GM18526 (cell line): ENCODE results near the gene AARS1.

Experiments used
- POLR2A ChIP-seq: IDR thresholded peaks from 3 replicates; pipeline ENCODE4 v1.6.1; 2011; ENCODE audit not compliant: insufficient read length; ENCODE audit errors: extremely low read depth

The AARS1 gene

GRCh38 chr16:70290949-70291519 lies 1.7 kb upstream of the AARS1 start:
- TF ChIP-seq POLR2A, result no peak

GRCh38 chr16:70276392-70276791 lies 12.9 kb downstream of the AARS1 start:
- no peak for TF ChIP-seq POLR2A

GRCh38 chr16:70271696-70272095 lies 17.6 kb downstream of the AARS1 start:
- TF ChIP-seq POLR2A, result no peak

DNA sequence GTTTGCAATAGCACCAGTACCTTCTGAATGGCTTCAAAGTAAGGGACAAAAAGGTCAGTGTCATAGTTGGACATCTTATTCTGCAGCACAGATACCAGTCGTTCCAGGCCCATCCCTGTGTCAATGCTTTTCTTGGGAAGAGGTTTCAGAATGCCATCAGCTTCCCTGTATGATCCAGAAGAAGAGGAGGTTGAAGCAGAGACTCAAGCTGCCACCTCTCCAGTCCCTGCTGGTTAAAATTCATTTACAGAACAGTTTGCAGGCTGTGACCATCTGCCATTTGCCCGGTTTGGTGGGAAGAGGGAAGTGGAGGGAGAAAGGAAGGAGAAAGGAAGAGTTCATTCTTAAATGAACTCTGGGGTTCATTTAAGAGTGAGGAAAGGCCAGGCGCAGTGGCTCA lies 19.1 kb downstream of the AARS1 start:
- TF ChIP-seq POLR2A, result no peak

GRCh38 chr16:70269471-70269870 lies 19.8 kb downstream of the AARS1 start:
- no peak for TF ChIP-seq POLR2A

- no peak for TF ChIP-seq POLR2A
These were observed 21.8 kb downstream of the AARS1 start for GRCh38 chr16:70267516-70267915.

- no peak for TF ChIP-seq POLR2A
These were observed 30.4 kb downstream of the AARS1 start for GRCh38 chr16:70258946-70259345.

- TF ChIP-seq POLR2A, result no peak
These were observed 31.2 kb downstream of the AARS1 start for GRCh38 chr16:70258065-70258464.

- no peak for TF ChIP-seq POLR2A
These were observed 31.9 kb downstream of the AARS1 start for GRCh38 chr16:70257391-70257790.

- no peak for TF ChIP-seq POLR2A
These were observed 33.7 kb downstream of the AARS1 start for GRCh38 chr16:70255574-70255973.

- no peak for TF ChIP-seq POLR2A
These were observed 34.4 kb downstream of the AARS1 start for GRCh38 chr16:70254965-70255286.

DNA sequence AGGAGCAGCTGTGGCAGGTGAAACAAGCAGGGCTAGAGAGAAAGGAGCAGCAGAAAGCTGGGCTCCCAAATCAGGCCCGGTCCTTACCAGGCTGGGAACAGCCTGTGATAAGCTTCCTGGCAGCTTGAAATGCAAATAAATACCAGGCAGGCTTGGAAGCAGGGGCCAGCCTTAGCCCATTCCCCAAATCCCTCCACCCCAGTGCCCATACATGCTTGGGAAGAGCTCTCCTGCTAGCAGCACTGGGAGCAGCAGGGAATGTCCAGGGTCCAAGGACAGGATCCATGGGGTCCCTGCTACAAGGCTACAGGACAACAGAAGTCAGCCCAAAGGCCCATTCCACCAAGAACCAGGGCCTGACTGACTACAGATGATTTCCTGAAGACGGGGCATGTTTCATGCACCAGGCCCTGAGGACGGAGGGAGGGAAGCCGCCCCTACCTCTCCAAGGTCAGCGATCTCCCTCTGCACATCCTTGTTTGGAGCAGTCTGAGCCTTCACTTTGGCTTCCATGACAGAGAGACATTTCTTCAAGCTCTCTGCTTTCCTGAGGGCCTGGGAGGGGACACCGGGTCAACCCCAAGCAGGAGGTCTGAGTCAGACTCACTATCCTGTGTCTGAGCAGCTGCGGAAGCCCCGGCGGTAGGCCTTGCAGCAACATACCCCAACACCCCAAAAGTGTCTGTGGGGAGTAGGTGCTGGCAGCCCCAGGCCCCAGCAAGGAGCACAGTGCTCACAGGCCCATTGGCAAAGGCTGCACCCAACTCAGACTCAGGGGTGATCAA lies 34.9 kb downstream of the AARS1 start:
- no peak for TF ChIP-seq POLR2A

GRCh38 chr16:70253291-70254106 lies 35.8 kb downstream of the AARS1 start:
- no peak for TF ChIP-seq POLR2A

DNA sequence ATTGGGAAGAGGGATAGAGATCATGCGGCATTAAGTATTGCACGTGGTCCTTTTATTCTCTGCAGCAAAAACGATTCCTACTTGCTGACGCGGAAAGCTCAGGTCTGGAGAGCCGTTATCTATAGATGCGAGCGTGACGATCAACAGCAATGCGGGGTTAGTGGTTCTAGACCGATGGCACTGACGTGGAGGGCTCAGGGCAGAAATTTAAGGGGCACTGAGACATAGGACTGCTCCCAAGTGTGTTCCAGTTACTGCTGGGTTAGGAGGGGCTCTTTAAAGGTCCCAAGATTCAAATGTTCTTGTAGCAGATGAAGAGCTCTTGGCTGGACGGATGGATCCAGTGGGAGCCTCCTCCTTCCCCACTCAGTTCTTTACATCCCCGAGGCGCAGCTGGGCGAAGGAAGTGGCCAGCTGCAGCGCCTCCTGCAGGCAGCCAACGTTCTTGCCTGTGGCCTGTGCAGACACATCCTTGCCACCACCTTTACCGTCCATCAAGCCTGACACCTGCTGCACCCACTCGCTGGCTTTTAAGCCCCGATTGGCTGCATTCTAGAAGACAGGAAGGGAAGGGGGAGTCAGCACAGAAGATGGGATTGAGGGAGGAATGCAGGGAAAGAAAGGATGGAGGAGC lies 36.8 kb downstream of the AARS1 start:
- no peak for TF ChIP-seq POLR2A

DNA sequence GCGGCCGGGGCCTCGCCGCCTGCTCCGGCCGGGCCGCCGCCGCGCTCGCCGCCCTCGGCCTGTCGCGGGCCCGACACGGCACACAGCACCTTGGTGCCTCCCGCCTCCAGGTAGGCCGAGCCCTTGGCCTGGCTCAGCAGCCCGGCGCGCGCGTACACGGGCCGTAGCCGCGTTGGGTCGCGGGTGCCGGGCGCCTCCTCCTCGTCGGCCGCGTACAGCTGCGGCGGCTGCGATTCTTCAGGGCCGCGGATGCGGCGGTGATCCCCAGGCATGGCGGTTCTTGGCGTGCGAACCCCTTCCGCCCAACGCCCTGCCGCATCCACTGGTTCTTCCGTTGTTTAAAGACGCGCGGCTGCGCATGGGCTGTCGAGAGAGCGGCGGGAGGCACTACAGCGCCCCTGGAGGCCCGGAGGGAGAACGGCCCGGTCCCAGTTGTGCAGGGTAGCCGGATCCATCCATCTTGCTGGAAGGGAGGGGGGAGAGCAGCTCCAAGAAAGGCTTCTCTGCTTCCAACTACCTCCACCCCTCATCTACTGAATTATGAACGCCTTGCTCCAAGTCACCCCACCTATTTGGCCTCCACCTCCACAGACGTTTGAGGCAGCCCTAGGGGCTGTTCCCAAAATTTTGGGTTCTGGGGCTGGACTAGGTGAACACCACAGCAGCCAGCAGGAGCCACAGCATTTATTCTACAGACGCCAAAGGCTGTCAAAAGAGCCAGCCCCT lies 37.5 kb downstream of the AARS1 start, which contains the start of gene EXOSC6:
TSS of gene EXOSC6 (minus strand) at position 312 of the 726 bp plus-strand sequence. CDS start at position 272, 40 bp downstream.
- peak; percentile 91 for TF ChIP-seq POLR2A
